H9 (cell line): ENCODE data around the gene CBX5. TPM values are rescaled to one million over a fixed set of nuclear protein-coding genes. Genes with fewer than 3 reads are reported as not detected.
A peak's percentile ranks its signal among the peaks of the same experiment; 100 is the strongest.
"Not testable (repeated sequence)": the region's sequence is repeated elsewhere in the genome, so short reads cannot be mapped to it uniquely, and the experiment has no call there.

ENCODE experiments used
- DNase-seq: peaks from one replicate; pipeline ENCODE4 v3.0.0-alpha.2; 2017
- H2AFZ ChIP-seq: one replicate; pipeline ENCODE4 v1.6.1; 2013; ENCODE audit warnings: mild to moderate bottlenecking, low read length, control low read depth, moderate library complexity
- H2AK5ac ChIP-seq: 2 replicates; pipeline ENCODE4 v1.6.1; 2013; ENCODE audit warnings: low read length, control low read depth, mixed read lengths; ENCODE audit not compliant: insufficient read length
- H2BK120ac ChIP-seq: one replicate; pipeline ENCODE4 v1.6.1; 2013; ENCODE audit warnings: low read depth, mild to moderate bottlenecking, low read length, control low read depth, inconsistent platforms; ENCODE audit not compliant: poor library complexity, severe bottlenecking
- H2BK12ac ChIP-seq: 2 replicates; pipeline ENCODE4 v1.6.1; 2013; ENCODE audit warnings: low read length, control low read depth, mixed read lengths, low read depth; ENCODE audit not compliant: insufficient read length
- H2BK15ac ChIP-seq: 2 replicates; pipeline ENCODE4 v1.6.1; 2013; ENCODE audit warnings: low read depth, low read length, control low read depth
- H2BK20ac ChIP-seq: one replicate; pipeline ENCODE4 v1.6.1; 2013; ENCODE audit warnings: low read depth, mild to moderate bottlenecking, low read length, control low read depth, inconsistent platforms; ENCODE audit not compliant: poor library complexity, severe bottlenecking
- H2BK5ac ChIP-seq: 2 replicates; pipeline ENCODE4 v1.6.1; 2013; ENCODE audit warnings: low read length, control low read depth, mixed read lengths; ENCODE audit not compliant: insufficient read length
- H3K14ac ChIP-seq: 2 replicates; pipeline ENCODE4 v1.6.1; 2013; ENCODE audit warnings: low read length, control low read depth; ENCODE audit not compliant: insufficient read depth
- H3K18ac ChIP-seq: 2 replicates; pipeline ENCODE4 v1.6.1; 2013; ENCODE audit warnings: low read depth, mild to moderate bottlenecking, mixed read lengths, low read length, control low read depth; ENCODE audit not compliant: insufficient read length
- H3K23ac ChIP-seq: 2 replicates; pipeline ENCODE4 v1.6.1; 2013; ENCODE audit warnings: low read length, control low read depth, mixed read lengths, low read depth; ENCODE audit not compliant: insufficient read length
- H3K23me2 ChIP-seq: 2 replicates; pipeline ENCODE4 v1.6.1; 2013; ENCODE audit warnings: low read depth, mild to moderate bottlenecking, mixed read lengths, low read length, control low read depth; ENCODE audit not compliant: insufficient read length, poor library complexity, severe bottlenecking
- H3K27ac ChIP-seq: 2 replicates; pipeline ENCODE4 v1.5.1; 2013; ENCODE audit warnings: low read length, control low read depth, mixed read lengths, low read depth; ENCODE audit not compliant: insufficient read length
- H3K27me3 ChIP-seq: 2 replicates; pipeline ENCODE4 v1.6.1; 2013; ENCODE audit warnings: low read length, control low read depth, inconsistent platforms; ENCODE audit not compliant: insufficient read depth
- H3K4ac ChIP-seq: 2 replicates; pipeline ENCODE4 v1.6.1; 2013; ENCODE audit warnings: low read depth, mild to moderate bottlenecking, control low read depth, inconsistent platforms, low read length, moderate library complexity
- H3K4me1 ChIP-seq: 2 replicates; pipeline ENCODE4 v1.6.1; 2013; ENCODE audit warnings: low read length, control low read depth, inconsistent platforms; ENCODE audit not compliant: insufficient read depth
- H3K4me2 ChIP-seq: 2 replicates; pipeline ENCODE4 v1.6.1; 2013; ENCODE audit warnings: low read length, control low read depth, mixed read lengths; ENCODE audit not compliant: insufficient read length, insufficient read depth
- H3K56ac ChIP-seq: 2 replicates; pipeline ENCODE4 v1.6.1; 2013; ENCODE audit warnings: low read depth, mild to moderate bottlenecking, mixed read lengths, low read length, control low read depth; ENCODE audit not compliant: insufficient read length
- H3K79me1 ChIP-seq: 2 replicates; pipeline ENCODE4 v1.6.1; 2013; ENCODE audit warnings: low read depth, mild to moderate bottlenecking, moderate library complexity, low read length, control low read depth, inconsistent platforms; ENCODE audit not compliant: insufficient read depth, poor library complexity, severe bottlenecking
- H3K79me2 ChIP-seq: 2 replicates; pipeline ENCODE4 v1.6.1; 2013; ENCODE audit warnings: low read length, control low read depth, inconsistent platforms; ENCODE audit not compliant: insufficient read depth
- H3K9ac ChIP-seq: 2 replicates; pipeline ENCODE4 v1.6.1; 2013; ENCODE audit warnings: low read length, control low read depth, mixed read lengths; ENCODE audit not compliant: insufficient read length; ENCODE audit errors: extremely low read depth
- H3K9me3 ChIP-seq: one replicate; pipeline ENCODE4 v1.6.1; 2013; ENCODE audit warnings: low read depth, low read length, inconsistent platforms; ENCODE audit not compliant: control insufficient read depth
- H3T11ph ChIP-seq: one replicate; pipeline ENCODE4 v1.6.1; 2013; ENCODE audit warnings: mild to moderate bottlenecking, low read length, control low read depth, inconsistent platforms
- H4K20me1 ChIP-seq: one replicate; pipeline ENCODE4 v1.6.1; 2013; ENCODE audit not compliant: control insufficient read depth, insufficient read length, insufficient read depth
- H4K5ac ChIP-seq: 2 replicates; pipeline ENCODE4 v1.6.1; 2013; ENCODE audit warnings: low read depth, mild to moderate bottlenecking, mixed read lengths, low read length, control low read depth; ENCODE audit not compliant: insufficient read length
- H4K8ac ChIP-seq: replicated peaks from 2 replicates; pipeline ENCODE4 v1.6.1; 2013; ENCODE audit warnings: low read length, control low read depth, mixed read lengths, low read depth; ENCODE audit not compliant: insufficient read length
- H4K91ac ChIP-seq: 2 replicates; pipeline ENCODE4 v1.6.1; 2013; ENCODE audit warnings: low read depth, mild to moderate bottlenecking, moderate library complexity, mixed read lengths, low read length, control low read depth; ENCODE audit not compliant: insufficient read length
- H3K27ac Mint-ChIP-seq, 3 experiments: 2 replicates in 2 of 3; 3 replicates in 1 of 3; pipeline ENCODE4 v1.8.0; 2020 to 2021; ENCODE audit warnings: mixed read lengths in 3 of 3, mild to moderate bottlenecking in 1 of 3, moderate library complexity in 1 of 3
- H3K27me3 Mint-ChIP-seq: 2 replicates; pipeline ENCODE4 v1.8.0; 2021; ENCODE audit warnings: low read depth, mild to moderate bottlenecking, moderate library complexity, mixed read lengths
- H3K36me3 Mint-ChIP-seq, 3 experiments: 2 replicates in 2 of 3; 3 replicates in 1 of 3; pipeline ENCODE4 v1.8.0; 2020 to 2021; ENCODE audit warnings: low read depth in 3 of 3, mixed read lengths in 3 of 3; ENCODE audit not compliant: insufficient read depth in 1 of 3
- H3K4me1 Mint-ChIP-seq, 2 experiments: 2 replicates each; pipeline ENCODE4 v1.8.0; 2020; ENCODE audit warnings: mixed read lengths in 2 of 2
- H3K4me3 Mint-ChIP-seq, 2 experiments: 2 replicates in 1 of 2; 3 replicates in 1 of 2; pipeline ENCODE4 v1.8.0; 2020 to 2021; ENCODE audit warnings: mild to moderate bottlenecking in 2 of 2, mixed read lengths in 2 of 2, moderate library complexity in 1 of 2
- H3K9me3 Mint-ChIP-seq, 2 experiments: 2 replicates in 1 of 2; 3 replicates in 1 of 2; pipeline ENCODE4 v1.8.0; 2020; ENCODE audit warnings: mild to moderate bottlenecking in 2 of 2, mixed read lengths in 2 of 2, moderate library complexity in 1 of 2
- WGBS: extraction: QIAGEN DNeasy Blood & Tissue Kit; methylation state at CpG from one replicate; pipeline ENCODE4 v1.1.7; 2013; ENCODE audit warnings: missing lambda C conversion rate, low lambda C conversion rate, mixed read lengths; ENCODE audit not compliant: insufficient read length; ENCODE audit errors: extremely low coverage; 5-methylcytosine and 5-hydroxymethylcytosine counted together
- total RNA-seq: library from RNA; stranded (reverse); gene quantifications from 2 replicates; pipeline ENCODE4 v1.2.1, GENCODE V29; 2021
- TF ChIP-seq, protein P1 (sequence below): fragments of 200-600 bp; sonication (generic); conservative IDR thresholded peaks from 3 replicates; pipeline ENCODE4 v1.8.0; 2021; ENCODE audit warnings: antibody characterized with exemption, mild to moderate bottlenecking

The CBX5 gene
- total RNA-seq, 1 experiment from 2014 or later: 206 TPM

DNA sequence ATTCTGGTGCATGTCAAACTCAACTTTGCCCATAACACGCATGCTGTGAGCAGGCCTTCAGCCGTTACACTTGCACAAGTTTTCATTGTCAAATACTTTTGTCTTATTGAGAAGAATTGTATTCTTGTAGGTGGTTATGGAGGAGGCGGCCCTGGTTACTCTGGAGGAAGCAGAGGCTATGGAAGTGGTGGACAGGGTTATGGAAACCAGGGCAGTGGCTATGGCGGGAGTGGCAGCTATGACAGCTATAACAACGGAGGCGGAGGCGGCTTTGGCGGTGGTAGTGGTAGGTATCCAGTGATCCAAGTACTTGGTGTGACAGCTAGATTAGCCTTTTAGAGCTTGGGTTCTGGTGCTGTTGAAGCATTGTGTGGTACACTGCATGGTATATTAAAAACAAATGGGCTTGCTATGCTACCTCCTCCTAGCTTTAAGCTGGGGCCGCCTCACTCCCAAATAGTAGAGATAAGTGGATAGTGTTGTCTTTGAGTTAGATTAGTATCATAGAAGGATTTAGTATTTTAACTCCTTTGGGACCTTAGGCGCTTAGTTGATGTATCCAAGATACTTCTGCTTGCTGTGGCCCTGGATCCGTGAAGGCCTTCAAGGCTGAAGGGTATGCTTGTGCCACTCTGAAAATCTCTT is 3.1 kb upstream of the CBX5 start:
- Histone ChIP-seq H3K56ac (no peak overlapping the region), H2BK12ac (no peak overlapping the region), H3K9ac (peak overlapping the region; percentile 18), H3K79me1 (no peaks in the 10 kb centered on the region), H4K5ac (no peak overlapping the region), H3K4me2 (peak overlapping the region; percentile 67), H3T11ph (no peak overlapping the region), H3K4ac (no peak overlapping the region), H3K23me2 (peaks cover 4% of the 10 kb centered on the region), H4K91ac (no peak overlapping the region), H2AFZ (no peak overlapping the region), H2BK5ac (no peak overlapping the region), H2AK5ac (no peak overlapping the region), H3K23ac (no peak overlapping the region), H2BK120ac (no peak overlapping the region), H2BK20ac (no peak overlapping the region), H3K14ac (no peak overlapping the region), H3K9me3 (no peaks in the 10 kb centered on the region), H3K79me2 (peaks cover 12% of the 10 kb centered on the region; the same call in 1 of the 2 replicates), H3K18ac (no peak overlapping the region), H2BK15ac (no peak overlapping the region), H3K27me3 (no peaks in the 10 kb centered on the region), H4K8ac (no peak overlapping the region), H4K20me1 (no peaks in the 10 kb centered on the region), H3K4me1 (no peaks in the 10 kb centered on the region), H3K27ac (no peak overlapping the region)
- H3K9me3 Mint-ChIP-seq: no peaks in the 10 kb centered on the region
- H3K36me3 Mint-ChIP-seq: peaks cover 0 to 26% (median 0%) of the 10 kb centered on the region in 3 experiments; a peak in 5 of 7 replicates
- TF ChIP-seq, protein P1, sequence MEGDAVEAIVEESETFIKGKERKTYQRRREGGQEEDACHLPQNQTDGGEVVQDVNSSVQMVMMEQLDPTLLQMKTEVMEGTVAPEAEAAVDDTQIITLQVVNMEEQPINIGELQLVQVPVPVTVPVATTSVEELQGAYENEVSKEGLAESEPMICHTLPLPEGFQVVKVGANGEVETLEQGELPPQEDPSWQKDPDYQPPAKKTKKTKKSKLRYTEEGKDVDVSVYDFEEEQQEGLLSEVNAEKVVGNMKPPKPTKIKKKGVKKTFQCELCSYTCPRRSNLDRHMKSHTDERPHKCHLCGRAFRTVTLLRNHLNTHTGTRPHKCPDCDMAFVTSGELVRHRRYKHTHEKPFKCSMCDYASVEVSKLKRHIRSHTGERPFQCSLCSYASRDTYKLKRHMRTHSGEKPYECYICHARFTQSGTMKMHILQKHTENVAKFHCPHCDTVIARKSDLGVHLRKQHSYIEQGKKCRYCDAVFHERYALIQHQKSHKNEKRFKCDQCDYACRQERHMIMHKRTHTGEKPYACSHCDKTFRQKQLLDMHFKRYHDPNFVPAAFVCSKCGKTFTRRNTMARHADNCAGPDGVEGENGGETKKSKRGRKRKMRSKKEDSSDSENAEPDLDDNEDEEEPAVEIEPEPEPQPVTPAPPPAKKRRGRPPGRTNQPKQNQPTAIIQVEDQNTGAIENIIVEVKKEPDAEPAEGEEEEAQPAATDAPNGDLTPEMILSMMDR: no peak
- no CpG with 5 or more reads among the region's 11 CpGs for WGBS
- peak overlapping the region in 2 of 3 experiments; percentile 75 to 77; a peak in 6 of 7 replicates for H3K27ac Mint-ChIP-seq
- H3K27me3 Mint-ChIP-seq: peaks cover 3% of the 10 kb centered on the region; the same call in 1 of the 2 replicates
- H3K4me3 Mint-ChIP-seq: no peak overlapping the region
- H3K4me1 Mint-ChIP-seq: peaks cover 33 to 48% of the 10 kb centered on the region in 2 experiments
- DNase-seq: no peak

GRCh38 chr12:54281694-54282093 is 1.8 kb upstream of the CBX5 start:
- not testable (repeated sequence) for H2AFZ ChIP-seq, H2BK120ac ChIP-seq, H3K4me1 ChIP-seq, H3K4me3 Mint-ChIP-seq, H3K27me3 Mint-ChIP-seq, H4K20me1 ChIP-seq, H3K79me1 ChIP-seq, H3K18ac ChIP-seq, H2BK20ac ChIP-seq, H3K23ac ChIP-seq, H3K14ac ChIP-seq, H3K9me3 Mint-ChIP-seq, H3K23me2 ChIP-seq, H3K4ac ChIP-seq, H4K8ac ChIP-seq, H4K5ac ChIP-seq, H3K9me3 ChIP-seq, H2BK5ac ChIP-seq, H3K27ac Mint-ChIP-seq, H3T11ph ChIP-seq, H2AK5ac ChIP-seq, H3K56ac ChIP-seq, DNase-seq, H2BK12ac ChIP-seq, H3K27me3 ChIP-seq, H2BK15ac ChIP-seq, H4K91ac ChIP-seq
- Histone ChIP-seq H3K79me2 (peaks cover 16% of the 10 kb centered on the region; the same call in 1 of the 2 replicates), H3K27ac (peak overlapping the region; percentile 92), H3K9ac (peak overlapping the region; percentile 99), H3K4me2 (peak overlapping the region; percentile 67)
- Mint-ChIP-seq H3K4me1 (peaks cover 39 to 57% of the 10 kb centered on the region in 2 experiments), H3K36me3 (peaks cover 0 to 31% (median 1%) of the 10 kb centered on the region in 3 experiments)
- no CpG with 5 or more reads among the region's 4 CpGs for WGBS
